ENCODE data around the gene NFIB.

Gene NFIB

DNA sequence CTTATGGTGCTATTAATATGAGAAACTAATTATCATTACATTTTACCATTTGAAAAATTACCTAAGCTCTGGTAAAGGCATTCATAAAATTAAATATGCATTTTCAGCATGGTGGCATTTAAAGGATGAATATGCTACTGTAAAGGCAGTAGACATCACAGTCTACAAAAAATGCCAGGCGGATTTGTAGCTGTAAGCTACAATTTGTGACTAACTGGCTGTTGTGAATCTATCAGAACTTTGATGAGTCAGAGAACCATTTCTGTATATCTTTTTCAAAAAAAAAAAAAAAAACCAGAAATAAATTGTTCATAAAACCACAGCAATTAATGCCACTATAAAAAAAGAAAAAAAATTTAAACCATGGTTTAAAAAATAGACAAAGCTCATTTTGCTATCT lies 186.3 kb downstream of the NFIB start:
- Histone ChIP-seq H3K9me3 (ENCODE audit: insufficient read depth, low read depth, low read length) (no peaks in the 10 kb centered on the region), H3K9me2 (replicated peaks; ENCODE audit: low read depth, low read length) (no peaks in the 10 kb centered on the region), H2AFZ (ENCODE audit: low read length) (no peak overlapping the region), H3K79me2 (ENCODE audit: insufficient read depth, low read length) (no peaks in the 10 kb centered on the region), H3F3A (ENCODE audit: low read depth) (no peaks in the 10 kb centered on the region), H3K4me2 (ENCODE audit: low read depth, low read length, poor library complexity, severe bottlenecking) (no peak overlapping the region), H3K36me3 (ENCODE audit: insufficient read depth, low read length) (no peaks in the 10 kb centered on the region), H3K27me3 (ENCODE audit: insufficient read depth, low read length, poor library complexity, severe bottlenecking) (no peaks in the 10 kb centered on the region), H3K4me3 (ENCODE audit: low read length, poor library complexity, severe bottlenecking) (no peak overlapping the region), H3K4me1 (ENCODE audit: insufficient read depth, low read length, poor library complexity, severe bottlenecking) (no peaks in the 10 kb centered on the region), H3K9ac (ENCODE audit: low read depth, low read length, poor library complexity, severe bottlenecking) (no peak overlapping the region), H4K20me1 (ENCODE audit: insufficient read depth, low read length, poor library complexity, severe bottlenecking) (no peaks in the 10 kb centered on the region)
- TF ChIP-seq, protein P1, sequence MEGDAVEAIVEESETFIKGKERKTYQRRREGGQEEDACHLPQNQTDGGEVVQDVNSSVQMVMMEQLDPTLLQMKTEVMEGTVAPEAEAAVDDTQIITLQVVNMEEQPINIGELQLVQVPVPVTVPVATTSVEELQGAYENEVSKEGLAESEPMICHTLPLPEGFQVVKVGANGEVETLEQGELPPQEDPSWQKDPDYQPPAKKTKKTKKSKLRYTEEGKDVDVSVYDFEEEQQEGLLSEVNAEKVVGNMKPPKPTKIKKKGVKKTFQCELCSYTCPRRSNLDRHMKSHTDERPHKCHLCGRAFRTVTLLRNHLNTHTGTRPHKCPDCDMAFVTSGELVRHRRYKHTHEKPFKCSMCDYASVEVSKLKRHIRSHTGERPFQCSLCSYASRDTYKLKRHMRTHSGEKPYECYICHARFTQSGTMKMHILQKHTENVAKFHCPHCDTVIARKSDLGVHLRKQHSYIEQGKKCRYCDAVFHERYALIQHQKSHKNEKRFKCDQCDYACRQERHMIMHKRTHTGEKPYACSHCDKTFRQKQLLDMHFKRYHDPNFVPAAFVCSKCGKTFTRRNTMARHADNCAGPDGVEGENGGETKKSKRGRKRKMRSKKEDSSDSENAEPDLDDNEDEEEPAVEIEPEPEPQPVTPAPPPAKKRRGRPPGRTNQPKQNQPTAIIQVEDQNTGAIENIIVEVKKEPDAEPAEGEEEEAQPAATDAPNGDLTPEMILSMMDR (conservative IDR thresholded peaks at IDR 0.05; ENCODE audit: low read length): no peak
- TF ChIP-seq EZH2phosphoT487 (IDR thresholded peaks at IDR 0.05; ENCODE audit: borderline replicate concordance): no peak

DNA sequence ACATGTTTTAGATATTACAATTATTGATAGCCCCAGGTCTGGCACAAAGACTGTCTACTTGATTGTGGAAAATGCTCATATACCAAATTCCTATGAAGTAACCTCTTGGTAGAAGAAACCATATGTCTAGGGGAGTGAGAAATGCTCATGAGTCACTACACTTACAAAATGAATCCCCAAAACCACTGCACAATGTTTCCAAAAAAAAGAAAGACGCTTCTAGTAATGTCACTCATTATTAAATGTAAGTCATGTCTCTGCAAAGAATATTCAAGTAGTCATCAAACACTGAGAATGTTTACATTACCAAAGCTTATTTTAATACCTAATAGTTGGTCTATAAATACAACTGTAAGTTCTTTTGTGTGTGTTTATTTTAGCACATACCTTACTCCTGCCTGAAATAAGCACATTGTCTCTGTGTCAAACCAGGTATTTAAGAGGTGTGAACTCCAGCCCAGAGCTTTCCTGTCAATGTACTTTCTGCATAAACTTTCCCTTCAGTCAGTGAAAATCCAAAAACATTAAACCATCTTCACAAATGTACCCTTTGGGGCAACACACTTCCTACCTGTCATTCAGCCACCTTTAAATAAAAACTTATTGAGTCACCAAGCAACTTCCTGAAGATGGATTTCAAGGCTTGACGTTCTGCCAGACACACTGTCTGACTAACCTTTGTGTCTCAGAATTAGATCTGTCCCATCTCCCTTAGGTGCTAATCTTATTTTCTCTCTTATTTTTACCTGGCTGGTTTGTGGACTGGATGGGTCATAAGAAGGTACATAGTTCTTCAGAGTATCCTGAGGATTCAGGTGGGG lies 194.0 kb downstream of the NFIB start:
- Histone ChIP-seq H2AFZ (ENCODE audit: low read length) (no peak overlapping the region), H3K9me2 (replicated peaks; ENCODE audit: low read depth, low read length) (no peaks in the 10 kb centered on the region), H4K20me1 (ENCODE audit: insufficient read depth, low read length, poor library complexity, severe bottlenecking) (no peaks in the 10 kb centered on the region), H3K79me2 (ENCODE audit: insufficient read depth, low read length) (no peaks in the 10 kb centered on the region), H3K9me3 (ENCODE audit: insufficient read depth, low read depth, low read length) (no peaks in the 10 kb centered on the region), H3K4me3 (ENCODE audit: low read length, poor library complexity, severe bottlenecking) (no peak overlapping the region), H3F3A (ENCODE audit: low read depth) (no peaks in the 10 kb centered on the region), H3K9ac (ENCODE audit: low read depth, low read length, poor library complexity, severe bottlenecking) (no peak overlapping the region), H3K4me2 (ENCODE audit: low read depth, low read length, poor library complexity, severe bottlenecking) (no peak overlapping the region), H3K4me1 (ENCODE audit: insufficient read depth, low read length, poor library complexity, severe bottlenecking) (no peaks in the 10 kb centered on the region), H3K36me3 (ENCODE audit: insufficient read depth, low read length) (no peaks in the 10 kb centered on the region), H3K27me3 (ENCODE audit: insufficient read depth, low read length, poor library complexity, severe bottlenecking) (no peaks in the 10 kb centered on the region)
- TF ChIP-seq, protein P1 (conservative IDR thresholded peaks at IDR 0.05; ENCODE audit: low read length): no peak
- no peak for TF ChIP-seq EZH2phosphoT487 (IDR thresholded peaks at IDR 0.05; ENCODE audit: borderline replicate concordance)

DNA sequence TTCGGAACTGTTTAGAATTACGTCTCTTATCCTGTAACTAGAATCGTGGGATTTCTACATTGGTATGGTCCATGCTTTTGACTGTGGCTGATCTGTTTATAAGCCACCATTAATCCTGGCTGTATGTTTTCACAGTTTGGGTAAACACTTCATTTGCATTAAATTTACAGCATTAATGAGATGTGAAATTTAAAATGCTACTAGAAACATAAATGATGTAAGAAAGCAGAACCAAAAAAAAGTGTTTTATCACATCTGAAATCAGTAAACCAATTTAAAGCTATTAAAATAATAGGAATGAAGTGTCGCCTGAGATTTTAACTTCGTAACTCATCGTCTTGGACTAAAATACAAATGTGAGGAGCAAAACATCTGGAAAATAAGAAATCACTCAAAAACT lies 201.7 kb downstream of the NFIB start:
- no peaks in the 10 kb centered on the region for H4K20me1 ChIP-seq (ENCODE audit: insufficient read depth, low read length, poor library complexity, severe bottlenecking)
- H3K4me1 ChIP-seq (ENCODE audit: insufficient read depth, low read length, poor library complexity, severe bottlenecking): no peaks in the 10 kb centered on the region
- H3K4me2 ChIP-seq (ENCODE audit: low read depth, low read length, poor library complexity, severe bottlenecking): no peak overlapping the region
- H3K9me3 ChIP-seq (ENCODE audit: insufficient read depth, low read depth, low read length): no peaks in the 10 kb centered on the region
- H2AFZ ChIP-seq (ENCODE audit: low read length): no peak overlapping the region
- no peaks in the 10 kb centered on the region for H3K27me3 ChIP-seq (ENCODE audit: insufficient read depth, low read length, poor library complexity, severe bottlenecking)
- H3F3A ChIP-seq (ENCODE audit: low read depth): no peaks in the 10 kb centered on the region
- H3K9me2 ChIP-seq (replicated peaks; ENCODE audit: low read depth, low read length): no peaks in the 10 kb centered on the region
- no peaks in the 10 kb centered on the region for H3K79me2 ChIP-seq (ENCODE audit: insufficient read depth, low read length)
- no peaks in the 10 kb centered on the region for H3K36me3 ChIP-seq (ENCODE audit: insufficient read depth, low read length)
- H3K4me3 ChIP-seq (ENCODE audit: low read length, poor library complexity, severe bottlenecking): no peak overlapping the region
- TF ChIP-seq, protein P1 (conservative IDR thresholded peaks at IDR 0.05; ENCODE audit: low read length): no peak
- no peak for TF ChIP-seq EZH2phosphoT487 (IDR thresholded peaks at IDR 0.05; ENCODE audit: borderline replicate concordance)
- H3K9ac ChIP-seq (ENCODE audit: low read depth, low read length, poor library complexity, severe bottlenecking): no peak overlapping the region
